Heart left ventricle (tissue), 13 donors: ENCODE results near the gene POLR3A.

Experiments
- POLR2A ChIP-seq, 2 donors: fragments of 450-650 bp; IDR thresholded peaks; one replicate each; pipeline ENCODE4 v1.6.1; 2017; ENCODE audit warnings: antibody characterized with exemption in 2 of 2, mild to moderate bottlenecking in 2 of 2, moderate library complexity in 2 of 2
- TF ChIP-seq, protein P1 (sequence below), 12 donors: fragments of 200-600 bp; sonication (generic) in 4 of 12; IDR thresholded peaks; one replicate each; pipeline versions ENCODE4 v1.5.0 to v1.8.0; 2018 to 2022; ENCODE audit warnings: antibody characterized with exemption in 12 of 12, mild to moderate bottlenecking in 5 of 12
- donor health status: ischemic (EF 13 %, LVEDD 7.1; RV severe dilation, severe dysfunction).
- donor health status: DM: no; HTN: yes; CAD: no.
- donor health status: DM: no; HTN: no; CAD: no.
- donor health status: ischemic (EF 25% LVEDD 6.9; RV normal size, moderate dysfunction).
- donor health status: ischemic (EF 25% LVEDD 5.7; RV mildly dilated, moderate dysfunction).
- donor health status: ischemic (EF 35%, LVEDD 5.7; RV mildly dilated, moderate dysfunction).
- donor health status: nonischemic (EF 11% LVEDD 7.7; RV severe dilation, severe dysfunction).
- donor health status: DM: yes; HTN: yes; CAD: no.
- donor health status: PGD.
- donor health status: ischemic (EF 29% LVEDD 5.4; RV normal size, mild dysfunction).
- donor health status: nonischemic (EF 23%, LVEDD 6.1; RV moderate dilation, normal function).

DNA sequence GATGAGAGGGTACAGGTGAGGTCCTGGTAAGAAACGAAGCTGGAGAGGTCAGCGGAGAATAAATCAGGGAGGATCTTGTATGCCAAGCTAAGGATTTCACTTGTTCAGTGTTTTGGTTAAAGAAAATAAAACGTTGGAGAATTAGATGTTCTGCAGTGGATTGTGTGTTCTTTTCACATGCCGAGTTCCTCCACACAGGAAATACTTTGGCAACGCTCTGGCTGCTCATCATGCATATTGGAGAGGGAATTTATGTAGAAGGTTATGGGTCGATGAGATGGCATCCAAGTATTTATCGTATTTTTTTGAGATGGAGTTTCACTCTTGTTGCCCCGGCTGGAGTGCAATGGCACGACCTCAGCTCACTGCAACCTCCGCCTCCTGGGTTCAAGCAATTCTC is 15.4 kb upstream of the POLR3A start:
- TF ChIP-seq, protein P1, sequence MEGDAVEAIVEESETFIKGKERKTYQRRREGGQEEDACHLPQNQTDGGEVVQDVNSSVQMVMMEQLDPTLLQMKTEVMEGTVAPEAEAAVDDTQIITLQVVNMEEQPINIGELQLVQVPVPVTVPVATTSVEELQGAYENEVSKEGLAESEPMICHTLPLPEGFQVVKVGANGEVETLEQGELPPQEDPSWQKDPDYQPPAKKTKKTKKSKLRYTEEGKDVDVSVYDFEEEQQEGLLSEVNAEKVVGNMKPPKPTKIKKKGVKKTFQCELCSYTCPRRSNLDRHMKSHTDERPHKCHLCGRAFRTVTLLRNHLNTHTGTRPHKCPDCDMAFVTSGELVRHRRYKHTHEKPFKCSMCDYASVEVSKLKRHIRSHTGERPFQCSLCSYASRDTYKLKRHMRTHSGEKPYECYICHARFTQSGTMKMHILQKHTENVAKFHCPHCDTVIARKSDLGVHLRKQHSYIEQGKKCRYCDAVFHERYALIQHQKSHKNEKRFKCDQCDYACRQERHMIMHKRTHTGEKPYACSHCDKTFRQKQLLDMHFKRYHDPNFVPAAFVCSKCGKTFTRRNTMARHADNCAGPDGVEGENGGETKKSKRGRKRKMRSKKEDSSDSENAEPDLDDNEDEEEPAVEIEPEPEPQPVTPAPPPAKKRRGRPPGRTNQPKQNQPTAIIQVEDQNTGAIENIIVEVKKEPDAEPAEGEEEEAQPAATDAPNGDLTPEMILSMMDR (IDR thresholded peaks at IDR 0.05) = no peak
- TF ChIP-seq POLR2A (IDR thresholded peaks at IDR 0.05) = no peak
